Activated T-helper 1 cell treated with anti-CD3 and anti-CD28 coated beads, Interleukin-2, amount 50 U/mL, for 16 hours (primary cell): ENCODE data around the gene SLC1A1.
A peak's percentile ranks its signal among the peaks of the same experiment; 100 is the strongest.

ENCODE experiments used
- DNase-seq, 2 donors: peaks; one replicate each; pipeline ENCODE4 v3.0.0-alpha.2; 2020; ENCODE audit warnings: low read depth in 1 of 2, low spot score in 1 of 2

SLC1A1 gene

GRCh38 chr9:4574657-4575243 lies 84.5 kb downstream of the SLC1A1 start:
- DNase-seq, result no peak

- DNase-seq, result no peak
These were observed 85.7 kb downstream of the SLC1A1 start for GRCh38 chr9:4575997-4576396.

GRCh38 chr9:4576448-4576847 lies 86.2 kb downstream of the SLC1A1 start:
- DNase-seq, result no peak

- DNase-seq, result no peak
These were observed 88.7 kb downstream of the SLC1A1 start for GRCh38 chr9:4579001-4579400.

GRCh38 chr9:4581035-4581760 lies 90.9 kb downstream of the SLC1A1 start:
- no peak for DNase-seq

GRCh38 chr9:4581861-4582565 lies 91.7 kb downstream of the SLC1A1 start:
- no peak for DNase-seq

GRCh38 chr9:4583001-4583400 lies 92.7 kb downstream of the SLC1A1 start:
- DNase-seq, result no peak

GRCh38 chr9:4584636-4585035 lies 94.4 kb downstream of the SLC1A1 start:
- DNase-seq, result no peak

GRCh38 chr9:4585135-4585534 lies 94.9 kb downstream of the SLC1A1 start:
- DNase-seq, result no peak

- no peak for DNase-seq
These were observed 98.5 kb downstream of the SLC1A1 start for GRCh38 chr9:4588721-4589120.

GRCh38 chr9:4590430-4591122 lies 100.3 kb downstream of the SLC1A1 start:
- no peak for DNase-seq

- no peak for DNase-seq
These were observed 100.8 kb downstream of the SLC1A1 start for GRCh38 chr9:4591123-4591500.

- DNase-seq, result no peak
These were observed 102.0 kb downstream of the SLC1A1 start for GRCh38 chr9:4592295-4592694.

GRCh38 chr9:4592886-4593285 lies 102.6 kb downstream of the SLC1A1 start:
- no peak for DNase-seq

GRCh38 chr9:4594545-4594944 lies 104.3 kb downstream of the SLC1A1 start:
- no peak for DNase-seq

- DNase-seq, result no peak
These were observed 104.7 kb downstream of the SLC1A1 start for GRCh38 chr9:4594994-4595393.

GRCh38 chr9:4596165-4596922 lies 106.1 kb downstream of the SLC1A1 start:
- DNase-seq, result no peak

GRCh38 chr9:4600368-4600767 lies 110.1 kb downstream of the SLC1A1 start:
- DNase-seq, result no peak

- no peak for DNase-seq
These were observed 113.6 kb downstream of the SLC1A1 start for GRCh38 chr9:4603830-4604229.

GRCh38 chr9:4604678-4605095 lies 114.4 kb downstream of the SLC1A1 start:
- DNase-seq, result peak; percentile 8 to 27

GRCh38 chr9:4606033-4606432 lies 115.8 kb downstream of the SLC1A1 start:
- peak in 1 of 2 donors; percentile 10 for DNase-seq
